ENCODE results near the gene STX18. TPM values are rescaled to one million over a fixed set of nuclear protein-coding genes. Genes with fewer than 3 reads are reported as not detected.

Gene STX18
- total RNA-seq, 1 donor from 2014 or later: 17.3 TPM

GRCh38 chr4:4412641-4413372, 129.0 kb downstream of the STX18 start:
- DNase-seq: no peak
- intact Hi-C loops (cut with micrococcal nuclease): no loop called here

DNA sequence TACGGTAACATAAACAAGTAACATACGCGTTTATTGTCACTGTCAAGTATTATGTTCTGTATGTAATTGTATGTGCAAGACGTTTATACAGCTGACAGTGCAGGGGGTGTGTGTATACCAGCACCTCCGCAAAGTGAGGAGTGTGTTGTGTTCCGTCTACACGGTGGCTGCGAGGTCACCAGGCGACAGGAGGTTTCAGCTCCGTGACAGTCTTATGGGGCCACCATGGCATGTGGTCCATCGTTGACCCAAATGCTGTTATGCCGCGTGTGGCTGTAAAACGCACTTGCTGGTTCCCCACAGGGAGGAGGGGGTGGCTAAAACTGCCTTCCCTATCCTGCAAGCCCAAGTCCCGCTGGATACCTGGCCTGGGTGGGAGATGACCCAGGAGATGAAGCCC, 129.9 kb downstream of the STX18 start:
- Histone ChIP-seq H3K36me3 (peaks cover 5% of the 10 kb centered on the region), H3K4me3 (no peak overlapping the region), H3K4me1 (no peaks in the 10 kb centered on the region), H3K9me3 (replicated peaks) (no peaks in the 10 kb centered on the region), H3K27ac (replicated peaks) (no peak overlapping the region), H3K27me3 (ENCODE audit: low read depth) (peaks cover 20% of the 10 kb centered on the region)
- DNase-seq: no peak
- intact Hi-C loops (cut with micrococcal nuclease): no loop called here
- no peak for TF ChIP-seq CTCF (IDR thresholded peaks at IDR 0.05; ENCODE audit: borderline replicate concordance)

More at GRCh38 chr4:4412641-4413372, 129.0 kb downstream of the STX18 start:
- Histone ChIP-seq H3K36me3 (peaks cover 14% of the 10 kb centered on the region), H3K9me3 (replicated peaks) (no peaks in the 10 kb centered on the region), H3K4me3 (no peak overlapping the region), H3K27ac (replicated peaks) (no peak overlapping the region), H3K4me1 (no peaks in the 10 kb centered on the region), H3K27me3 (ENCODE audit: low read depth) (peaks cover 11% of the 10 kb centered on the region)
- TF ChIP-seq CTCF (IDR thresholded peaks at IDR 0.05; ENCODE audit: borderline replicate concordance): no peak

DNA sequence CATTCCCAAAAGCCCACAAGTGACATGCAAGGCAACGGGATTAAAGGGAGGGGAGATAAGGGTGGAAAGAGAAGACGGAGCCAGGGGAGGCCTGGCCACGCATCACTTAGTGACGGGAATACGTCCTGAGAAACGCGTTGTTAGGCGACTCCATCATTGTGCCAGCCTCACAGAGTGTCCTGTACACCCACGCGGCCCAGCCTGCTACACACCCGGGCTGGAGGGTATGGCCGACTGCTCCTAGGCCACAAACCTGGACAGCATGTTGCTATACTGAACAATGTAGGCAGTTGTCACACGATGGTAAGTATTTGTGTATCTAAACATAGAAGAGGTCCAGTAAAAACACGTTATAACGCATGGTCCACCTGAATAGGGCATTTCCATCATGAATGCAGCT, 131.6 kb downstream of the STX18 start:
- Histone ChIP-seq H3K4me3 (no peak overlapping the region), H3K9me3 (replicated peaks) (no peaks in the 10 kb centered on the region), H3K36me3 (no peaks in the 10 kb centered on the region), H3K27ac (replicated peaks) (no peak overlapping the region), H3K4me1 (no peaks in the 10 kb centered on the region), H3K27me3 (ENCODE audit: low read depth) (peaks cover 35% of the 10 kb centered on the region)
- no peak for TF ChIP-seq CTCF (IDR thresholded peaks at IDR 0.05; ENCODE audit: borderline replicate concordance)
- DNase-seq: no peak
- intact Hi-C loops (cut with micrococcal nuclease): no loop called here

- H3K9me3 ChIP-seq (replicated peaks): no peaks in the 10 kb centered on the region
- H3K4me3 ChIP-seq: no peak overlapping the region
- no peak overlapping the region for H3K27ac ChIP-seq (replicated peaks)
- intact Hi-C loops (cut with micrococcal nuclease): no loop called here
- TF ChIP-seq CTCF (IDR thresholded peaks at IDR 0.05; ENCODE audit: borderline replicate concordance): no peak
- DNase-seq: no peak
- no peaks in the 10 kb centered on the region for H3K36me3 ChIP-seq
- peaks cover 42% of the 10 kb centered on the region for H3K27me3 ChIP-seq (ENCODE audit: low read depth)
- H3K4me1 ChIP-seq: no peaks in the 10 kb centered on the region
These were observed 132.3 kb downstream of the STX18 start for GRCh38 chr4:4409416-4410115.

GRCh38 chr4:4408576-4409335, 133.1 kb downstream of the STX18 start:
- no peaks in the 10 kb centered on the region for H3K4me1 ChIP-seq
- H3K9me3 ChIP-seq (replicated peaks): no peaks in the 10 kb centered on the region
- H3K27me3 ChIP-seq (ENCODE audit: low read depth): peaks cover 49% of the 10 kb centered on the region
- intact Hi-C loops (cut with micrococcal nuclease): no loop called here
- TF ChIP-seq CTCF (IDR thresholded peaks at IDR 0.05; ENCODE audit: borderline replicate concordance): no peak
- no peak overlapping the region for H3K4me3 ChIP-seq
- H3K27ac ChIP-seq (replicated peaks): no peak overlapping the region
- H3K36me3 ChIP-seq: no peaks in the 10 kb centered on the region
- no peak for DNase-seq
